H9 (cell line): ENCODE data around the gene PLCB1. TPM values are rescaled to one million over a fixed set of nuclear protein-coding genes. Genes with fewer than 3 reads are reported as not detected.

ENCODE experiments used
- DNase-seq: peaks from one replicate; pipeline ENCODE4 v3.0.0-alpha.2; 2017
- H2AFZ ChIP-seq: one replicate; pipeline ENCODE4 v1.6.1; 2013; ENCODE audit warnings: mild to moderate bottlenecking, low read length, control low read depth, moderate library complexity
- H2AK5ac ChIP-seq: 2 replicates; pipeline ENCODE4 v1.6.1; 2013; ENCODE audit warnings: low read length, control low read depth, mixed read lengths; ENCODE audit not compliant: insufficient read length
- H2BK120ac ChIP-seq: one replicate; pipeline ENCODE4 v1.6.1; 2013; ENCODE audit warnings: low read depth, mild to moderate bottlenecking, low read length, control low read depth, inconsistent platforms; ENCODE audit not compliant: poor library complexity, severe bottlenecking
- H2BK12ac ChIP-seq: 2 replicates; pipeline ENCODE4 v1.6.1; 2013; ENCODE audit warnings: low read length, control low read depth, mixed read lengths, low read depth; ENCODE audit not compliant: insufficient read length
- H2BK15ac ChIP-seq: 2 replicates; pipeline ENCODE4 v1.6.1; 2013; ENCODE audit warnings: low read depth, low read length, control low read depth
- H2BK20ac ChIP-seq: one replicate; pipeline ENCODE4 v1.6.1; 2013; ENCODE audit warnings: low read depth, mild to moderate bottlenecking, low read length, control low read depth, inconsistent platforms; ENCODE audit not compliant: poor library complexity, severe bottlenecking
- H2BK5ac ChIP-seq: 2 replicates; pipeline ENCODE4 v1.6.1; 2013; ENCODE audit warnings: low read length, control low read depth, mixed read lengths; ENCODE audit not compliant: insufficient read length
- H3K14ac ChIP-seq: 2 replicates; pipeline ENCODE4 v1.6.1; 2013; ENCODE audit warnings: low read length, control low read depth; ENCODE audit not compliant: insufficient read depth
- H3K18ac ChIP-seq: 2 replicates; pipeline ENCODE4 v1.6.1; 2013; ENCODE audit warnings: low read depth, mild to moderate bottlenecking, mixed read lengths, low read length, control low read depth; ENCODE audit not compliant: insufficient read length
- H3K23ac ChIP-seq: 2 replicates; pipeline ENCODE4 v1.6.1; 2013; ENCODE audit warnings: low read length, control low read depth, mixed read lengths, low read depth; ENCODE audit not compliant: insufficient read length
- H3K23me2 ChIP-seq: 2 replicates; pipeline ENCODE4 v1.6.1; 2013; ENCODE audit warnings: low read depth, mild to moderate bottlenecking, mixed read lengths, low read length, control low read depth; ENCODE audit not compliant: insufficient read length, poor library complexity, severe bottlenecking
- H3K27ac ChIP-seq: 2 replicates; pipeline ENCODE4 v1.5.1; 2013; ENCODE audit warnings: low read length, control low read depth, mixed read lengths, low read depth; ENCODE audit not compliant: insufficient read length
- H3K27me3 ChIP-seq: 2 replicates; pipeline ENCODE4 v1.6.1; 2013; ENCODE audit warnings: low read length, control low read depth, inconsistent platforms; ENCODE audit not compliant: insufficient read depth
- H3K4ac ChIP-seq: 2 replicates; pipeline ENCODE4 v1.6.1; 2013; ENCODE audit warnings: low read depth, mild to moderate bottlenecking, control low read depth, inconsistent platforms, low read length, moderate library complexity
- H3K4me1 ChIP-seq: 2 replicates; pipeline ENCODE4 v1.6.1; 2013; ENCODE audit warnings: low read length, control low read depth, inconsistent platforms; ENCODE audit not compliant: insufficient read depth
- H3K4me2 ChIP-seq: 2 replicates; pipeline ENCODE4 v1.6.1; 2013; ENCODE audit warnings: low read length, control low read depth, mixed read lengths; ENCODE audit not compliant: insufficient read length, insufficient read depth
- H3K56ac ChIP-seq: 2 replicates; pipeline ENCODE4 v1.6.1; 2013; ENCODE audit warnings: low read depth, mild to moderate bottlenecking, mixed read lengths, low read length, control low read depth; ENCODE audit not compliant: insufficient read length
- H3K79me1 ChIP-seq: 2 replicates; pipeline ENCODE4 v1.6.1; 2013; ENCODE audit warnings: low read depth, mild to moderate bottlenecking, moderate library complexity, low read length, control low read depth, inconsistent platforms; ENCODE audit not compliant: insufficient read depth, poor library complexity, severe bottlenecking
- H3K79me2 ChIP-seq: 2 replicates; pipeline ENCODE4 v1.6.1; 2013; ENCODE audit warnings: low read length, control low read depth, inconsistent platforms; ENCODE audit not compliant: insufficient read depth
- H3K9ac ChIP-seq: 2 replicates; pipeline ENCODE4 v1.6.1; 2013; ENCODE audit warnings: low read length, control low read depth, mixed read lengths; ENCODE audit not compliant: insufficient read length; ENCODE audit errors: extremely low read depth
- H3K9me3 ChIP-seq: one replicate; pipeline ENCODE4 v1.6.1; 2013; ENCODE audit warnings: low read depth, low read length, inconsistent platforms; ENCODE audit not compliant: control insufficient read depth
- H3T11ph ChIP-seq: one replicate; pipeline ENCODE4 v1.6.1; 2013; ENCODE audit warnings: mild to moderate bottlenecking, low read length, control low read depth, inconsistent platforms
- H4K20me1 ChIP-seq: one replicate; pipeline ENCODE4 v1.6.1; 2013; ENCODE audit not compliant: control insufficient read depth, insufficient read length, insufficient read depth
- H4K5ac ChIP-seq: 2 replicates; pipeline ENCODE4 v1.6.1; 2013; ENCODE audit warnings: low read depth, mild to moderate bottlenecking, mixed read lengths, low read length, control low read depth; ENCODE audit not compliant: insufficient read length
- H4K8ac ChIP-seq: replicated peaks from 2 replicates; pipeline ENCODE4 v1.6.1; 2013; ENCODE audit warnings: low read length, control low read depth, mixed read lengths, low read depth; ENCODE audit not compliant: insufficient read length
- H4K91ac ChIP-seq: 2 replicates; pipeline ENCODE4 v1.6.1; 2013; ENCODE audit warnings: low read depth, mild to moderate bottlenecking, moderate library complexity, mixed read lengths, low read length, control low read depth; ENCODE audit not compliant: insufficient read length
- H3K27ac Mint-ChIP-seq, 3 experiments: 2 replicates in 2 of 3; 3 replicates in 1 of 3; pipeline ENCODE4 v1.8.0; 2020 to 2021; ENCODE audit warnings: mixed read lengths in 3 of 3, mild to moderate bottlenecking in 1 of 3, moderate library complexity in 1 of 3
- H3K27me3 Mint-ChIP-seq: 2 replicates; pipeline ENCODE4 v1.8.0; 2021; ENCODE audit warnings: low read depth, mild to moderate bottlenecking, moderate library complexity, mixed read lengths
- H3K36me3 Mint-ChIP-seq, 3 experiments: 2 replicates in 2 of 3; 3 replicates in 1 of 3; pipeline ENCODE4 v1.8.0; 2020 to 2021; ENCODE audit warnings: low read depth in 3 of 3, mixed read lengths in 3 of 3; ENCODE audit not compliant: insufficient read depth in 1 of 3
- H3K4me1 Mint-ChIP-seq, 2 experiments: 2 replicates each; pipeline ENCODE4 v1.8.0; 2020; ENCODE audit warnings: mixed read lengths in 2 of 2
- H3K4me3 Mint-ChIP-seq, 2 experiments: 2 replicates in 1 of 2; 3 replicates in 1 of 2; pipeline ENCODE4 v1.8.0; 2020 to 2021; ENCODE audit warnings: mild to moderate bottlenecking in 2 of 2, mixed read lengths in 2 of 2, moderate library complexity in 1 of 2
- H3K9me3 Mint-ChIP-seq, 2 experiments: 2 replicates in 1 of 2; 3 replicates in 1 of 2; pipeline ENCODE4 v1.8.0; 2020; ENCODE audit warnings: mild to moderate bottlenecking in 2 of 2, mixed read lengths in 2 of 2, moderate library complexity in 1 of 2
- CTCF ChIP-seq: fragments of 200-600 bp; sonication (generic); conservative IDR thresholded peaks from 3 replicates; pipeline ENCODE4 v1.8.0; 2021; ENCODE audit warnings: antibody characterized with exemption, mild to moderate bottlenecking
- WGBS: extraction: QIAGEN DNeasy Blood & Tissue Kit; methylation state at CpG from one replicate; pipeline ENCODE4 v1.1.7; 2013; ENCODE audit warnings: missing lambda C conversion rate, low lambda C conversion rate, mixed read lengths; ENCODE audit not compliant: insufficient read length; ENCODE audit errors: extremely low coverage; 5-methylcytosine and 5-hydroxymethylcytosine counted together
- total RNA-seq: library from RNA; stranded (reverse); gene quantifications from 2 replicates; pipeline ENCODE4 v1.2.1, GENCODE V29; 2021

Gene PLCB1
- total RNA-seq, 1 experiment from 2014 or later, result 11.5 TPM

- no peak overlapping the region for H2BK12ac ChIP-seq
- H3K27me3 ChIP-seq, result no peaks in the 10 kb centered on the region
- H2BK5ac ChIP-seq, result no peak overlapping the region
- DNase-seq, result no peak
- Mint-ChIP-seq H3K36me3 (no peaks in the 10 kb centered on the region), H3K4me3 (no peak overlapping the region), H3K4me1 (peaks cover 8 to 9% of the 10 kb centered on the region in 2 experiments), H3K27ac (no peak overlapping the region; a peak in 1 of 7 replicates), H3K27me3 (no peaks in the 10 kb centered on the region), H3K9me3 (no peaks in the 10 kb centered on the region)
- H3K79me1 ChIP-seq, result no peaks in the 10 kb centered on the region
- no peak overlapping the region for H3K27ac ChIP-seq
- H3K23me2 ChIP-seq, result no peaks in the 10 kb centered on the region
- H4K5ac ChIP-seq, result no peak overlapping the region
- H4K91ac ChIP-seq, result no peak overlapping the region
- H3K56ac ChIP-seq, result no peak overlapping the region
- H3T11ph ChIP-seq, result no peak overlapping the region
- no peak overlapping the region for H3K4me2 ChIP-seq
- H3K9me3 ChIP-seq, result no peaks in the 10 kb centered on the region
- no CpG with 5 or more reads among the region's 4 CpGs for WGBS
- H2BK20ac ChIP-seq, result no peak overlapping the region
- H3K9ac ChIP-seq, result no peak overlapping the region
- H2AK5ac ChIP-seq, result no peak overlapping the region
- no peak for TF ChIP-seq CTCF
- H3K23ac ChIP-seq, result no peak overlapping the region
- no peak overlapping the region for H2AFZ ChIP-seq
- H3K14ac ChIP-seq, result no peak overlapping the region
- no peak overlapping the region for H3K18ac ChIP-seq
- no peaks in the 10 kb centered on the region for H4K20me1 ChIP-seq
- H4K8ac ChIP-seq, result no peak overlapping the region
- no peak overlapping the region for H2BK120ac ChIP-seq
- no peaks in the 10 kb centered on the region; the same call in 1 of the 2 replicates for H3K4me1 ChIP-seq
- H3K4ac ChIP-seq, result no peak overlapping the region
- no peak overlapping the region for H2BK15ac ChIP-seq
- H3K79me2 ChIP-seq, result no peaks in the 10 kb centered on the region
Observed at GRCh38 chr20:8321001-8321400, 188.9 kb downstream of the PLCB1 start.
